Measurements from ENCODE around the gene ZNF722. TPM values are rescaled to one million over a fixed set of nuclear protein-coding genes. Genes with fewer than 3 reads are reported as not detected.

Gene ZNF722
- total RNA-seq, result not detected in 2 replicates

DNA sequence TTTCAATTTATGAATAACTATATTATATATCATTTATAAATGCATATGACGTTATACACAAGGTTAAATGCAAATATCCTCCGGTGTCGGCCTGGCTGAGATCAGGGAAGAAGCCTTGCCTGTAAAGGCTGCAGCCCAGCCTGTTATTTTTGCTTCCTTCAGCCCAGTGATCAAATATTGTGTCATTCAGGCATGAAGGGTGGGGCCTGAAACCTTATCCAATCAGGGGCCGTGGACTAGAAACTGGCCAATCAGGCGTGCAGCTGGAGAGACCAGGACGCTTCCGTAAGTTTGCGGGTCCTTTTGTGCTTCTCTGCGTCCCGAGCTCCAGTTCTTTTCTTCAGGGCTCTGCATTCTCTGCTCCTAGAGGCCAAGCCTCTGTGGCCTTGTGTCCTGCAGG, at the start of gene ZNF722:
Gene ZNF722, plus strand, starts transcription at position 301 of the 400 bp plus-strand sequence. CDS start 113 bp downstream, outside the sequence.

DNA sequence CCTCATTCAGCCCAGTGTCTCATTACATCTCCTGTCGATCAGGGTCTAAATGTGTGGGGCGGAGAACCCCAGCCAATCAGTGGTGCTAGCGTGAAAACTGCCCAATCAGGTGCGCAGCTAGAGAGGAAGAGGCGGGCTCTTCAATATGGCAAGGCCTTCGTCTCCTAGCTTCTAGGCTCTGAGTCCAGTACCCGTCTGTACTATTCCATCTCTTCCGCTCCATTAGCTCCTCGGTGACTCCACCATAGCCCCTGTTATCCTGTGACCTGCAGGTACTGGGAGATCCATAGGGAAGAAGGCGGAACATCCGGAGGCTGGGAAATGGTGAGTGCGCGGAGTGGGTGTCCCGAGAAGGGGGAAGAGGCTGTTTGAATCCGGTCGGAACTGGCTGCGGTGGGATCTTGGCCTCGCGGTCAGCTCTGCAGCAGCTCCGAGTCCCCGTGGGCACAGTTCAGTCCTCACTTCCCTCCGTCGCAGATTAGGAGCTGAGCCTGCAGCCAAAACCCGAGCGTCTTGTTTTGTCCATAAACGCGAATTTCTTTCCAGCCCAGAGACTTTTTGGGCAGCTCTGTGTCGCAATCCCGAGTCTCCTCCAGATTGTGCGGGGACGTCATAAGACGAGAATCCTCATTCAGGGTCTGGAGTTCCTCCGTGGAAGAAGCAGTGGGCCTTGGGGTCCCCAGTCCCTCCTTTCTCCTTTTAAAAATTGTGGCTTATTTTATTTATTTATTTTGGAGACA, 46.8 kb downstream of the ZNF722 start, which contains the start of gene ZNF727:
Gene ZNF727, plus strand, starts transcription at position 134 of the 740 bp plus-strand sequence. Its CDS starts 188 bp downstream, at position 322.

Other genes with a start within 250 kb of the ZNF722 start
- 0.26 TPM in 1 of 2 replicates, not detected in the other for gene ZNF727, start 46.6 kb downstream of the ZNF722 start, total RNA-seq
- not detected in 2 replicates for gene ZNF735, start 208.4 kb downstream of the ZNF722 start, total RNA-seq
- not detected in 2 replicates for gene ZNF679, start 229.6 kb downstream of the ZNF722 start, total RNA-seq

Data from dermis lymphatic vessel endothelial cell (primary cell).